OCI-LY3 (cell line): ENCODE measurements around the gene CARD9.

ENCODE experiments used
- CTCF ChIP-seq: fragments of 200-600, 300-600 bp; sonication (generic); IDR thresholded peaks from 2 replicates; pipeline ENCODE4 v1.5.1; 2014; ENCODE audit warnings: antibody characterized with exemption, low read length, low read depth
- EZH2phosphoT487 ChIP-seq: fragments of 200-600 bp; shearing (Covaris generic); IDR thresholded peaks from 2 replicates; pipeline ENCODE4 v1.6.1; 2018; ENCODE audit warnings: antibody characterized with exemption, mixed run types, low read depth

- TF ChIP-seq CTCF (no peak), EZH2phosphoT487 (no peak)
Measured at GRCh38 chr9:136402067-136402466, 28.6 kb upstream of the CARD9 start.
